ENCODE measurements around the gene WWOX. TPM values are rescaled to one million over a fixed set of nuclear protein-coding genes. Genes with fewer than 3 reads are reported as not detected.

Gene WWOX
- total and polyA plus RNA-seq, 2 of the 13 experiments (the other 11 are each of a cell fraction or from before 2014, with no cell fraction given) = 9.1 to 37.4 TPM

DNA sequence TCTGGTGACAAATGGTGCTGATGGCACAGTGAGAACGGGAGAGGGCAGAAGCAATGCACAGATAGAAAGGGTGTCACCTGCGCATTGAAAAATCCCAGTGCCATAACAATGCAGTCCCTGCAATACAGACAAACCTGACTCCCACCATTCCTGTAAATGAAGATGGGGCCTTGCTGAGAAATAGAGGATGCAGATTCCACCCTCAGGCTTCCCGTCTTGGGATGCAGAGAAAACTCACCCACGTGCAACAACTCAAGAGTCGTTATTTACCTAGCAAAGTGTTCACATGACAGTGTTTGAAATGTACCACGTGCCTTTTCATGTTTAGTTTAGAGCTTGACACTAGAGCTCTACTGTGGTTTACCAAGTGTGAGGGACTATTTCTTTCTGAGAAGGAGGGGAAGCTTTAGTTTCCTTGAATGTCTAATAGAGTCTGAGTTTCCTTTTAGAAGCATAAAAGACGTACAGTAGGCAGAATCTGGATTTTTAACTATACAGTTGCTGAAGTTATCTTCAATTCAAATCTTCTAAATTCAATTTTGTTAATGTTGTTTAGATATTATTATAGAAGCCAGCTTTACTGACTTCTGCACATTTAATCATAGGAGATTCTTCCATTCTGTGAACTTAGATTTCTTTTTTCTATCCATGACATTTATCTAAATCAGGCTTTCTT, 35.6 kb downstream of the WWOX start (continued):
- TF ChIP-seq ZFP36 (IDR thresholded peaks at IDR 0.05; ENCODE audit: borderline replicate concordance, low read depth, low read length, partially characterized antibody) (no peak), RCOR2 (CRISPR knock-in tag; IDR thresholded peaks at IDR 0.05) (no peak), CHD4 (IDR thresholded peaks at IDR 0.05; ENCODE audit: borderline replicate concordance, low read length) (no peak), ZNF607 (CRISPR knock-in tag; IDR thresholded peaks at IDR 0.05; ENCODE audit: borderline replicate concordance) (no peak), GTF2F1 (IDR thresholded peaks at IDR 0.05; ENCODE audit: low read length) (no peak), XRCC5 (optimal IDR thresholded peaks at IDR 0.05; ENCODE audit: low read length) (no peak), ZFP62 (CRISPR knock-in tag; IDR thresholded peaks at IDR 0.05) (no peak), GATA4 (IDR thresholded peaks at IDR 0.05; ENCODE audit: borderline replicate concordance, low read depth) (peak; percentile 21; the same call in 1 of the 2 replicates), SETDB1 (CRISPR knock-in tag; IDR thresholded peaks at IDR 0.05; ENCODE audit: borderline replicate concordance) (no peak), SMARCC2 (IDR thresholded peaks at IDR 0.05) (no peak), MBD4 (IDR thresholded peaks at IDR 0.05; ENCODE audit: borderline replicate concordance, low read length) (no peak), DMAP1 (CRISPR knock-in tag; IDR thresholded peaks at IDR 0.05) (peak; percentile 79; the same call in 1 of the 2 replicates)
- TF ChIP-seq, protein P1, sequence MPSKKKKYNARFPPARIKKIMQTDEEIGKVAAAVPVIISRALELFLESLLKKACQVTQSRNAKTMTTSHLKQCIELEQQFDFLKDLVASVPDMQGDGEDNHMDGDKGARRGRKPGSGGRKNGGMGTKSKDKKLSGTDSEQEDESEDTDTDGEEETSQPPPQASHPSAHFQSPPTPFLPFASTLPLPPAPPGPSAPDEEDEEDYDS (CRISPR knock-in tag; IDR thresholded peaks at IDR 0.05) = no peak
- TF ChIP-seq, protein P2, sequence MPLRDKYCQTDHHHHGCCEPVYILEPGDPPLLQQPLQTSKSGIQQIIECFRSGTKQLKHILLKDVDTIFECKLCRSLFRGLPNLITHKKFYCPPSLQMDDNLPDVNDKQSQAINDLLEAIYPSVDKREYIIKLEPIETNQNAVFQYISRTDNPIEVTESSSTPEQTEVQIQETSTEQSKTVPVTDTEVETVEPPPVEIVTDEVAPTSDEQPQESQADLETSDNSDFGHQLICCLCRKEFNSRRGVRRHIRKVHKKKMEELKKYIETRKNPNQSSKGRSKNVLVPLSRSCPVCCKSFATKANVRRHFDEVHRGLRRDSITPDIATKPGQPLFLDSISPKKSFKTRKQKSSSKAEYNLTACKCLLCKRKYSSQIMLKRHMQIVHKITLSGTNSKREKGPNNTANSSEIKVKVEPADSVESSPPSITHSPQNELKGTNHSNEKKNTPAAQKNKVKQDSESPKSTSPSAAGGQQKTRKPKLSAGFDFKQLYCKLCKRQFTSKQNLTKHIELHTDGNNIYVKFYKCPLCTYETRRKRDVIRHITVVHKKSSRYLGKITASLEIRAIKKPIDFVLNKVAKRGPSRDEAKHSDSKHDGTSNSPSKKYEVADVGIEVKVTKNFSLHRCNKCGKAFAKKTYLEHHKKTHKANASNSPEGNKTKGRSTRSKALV (CRISPR knock-in tag; IDR thresholded peaks at IDR 0.05) = no peak
- TF ChIP-seq, protein P3, sequence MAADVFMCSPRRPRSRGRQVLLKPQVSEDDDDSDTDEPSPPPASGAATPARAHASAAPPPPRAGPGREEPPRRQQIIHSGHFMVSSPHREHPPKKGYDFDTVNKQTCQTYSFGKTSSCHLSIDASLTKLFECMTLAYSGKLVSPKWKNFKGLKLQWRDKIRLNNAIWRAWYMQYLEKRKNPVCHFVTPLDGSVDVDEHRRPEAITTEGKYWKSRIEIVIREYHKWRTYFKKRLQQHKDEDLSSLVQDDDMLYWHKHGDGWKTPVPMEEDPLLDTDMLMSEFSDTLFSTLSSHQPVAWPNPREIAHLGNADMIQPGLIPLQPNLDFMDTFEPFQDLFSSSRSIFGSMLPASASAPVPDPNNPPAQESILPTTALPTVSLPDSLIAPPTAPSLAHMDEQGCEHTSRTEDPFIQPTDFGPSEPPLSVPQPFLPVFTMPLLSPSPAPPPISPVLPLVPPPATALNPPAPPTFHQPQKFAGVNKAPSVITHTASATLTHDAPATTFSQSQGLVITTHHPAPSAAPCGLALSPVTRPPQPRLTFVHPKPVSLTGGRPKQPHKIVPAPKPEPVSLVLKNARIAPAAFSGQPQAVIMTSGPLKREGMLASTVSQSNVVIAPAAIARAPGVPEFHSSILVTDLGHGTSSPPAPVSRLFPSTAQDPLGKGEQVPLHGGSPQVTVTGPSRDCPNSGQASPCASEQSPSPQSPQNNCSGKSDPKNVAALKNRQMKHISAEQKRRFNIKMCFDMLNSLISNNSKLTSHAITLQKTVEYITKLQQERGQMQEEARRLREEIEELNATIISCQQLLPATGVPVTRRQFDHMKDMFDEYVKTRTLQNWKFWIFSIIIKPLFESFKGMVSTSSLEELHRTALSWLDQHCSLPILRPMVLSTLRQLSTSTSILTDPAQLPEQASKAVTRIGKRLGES (CRISPR knock-in tag; IDR thresholded peaks at IDR 0.05; ENCODE audit: borderline replicate concordance) = peak; percentile 91
- TF ChIP-seq, protein P4, sequence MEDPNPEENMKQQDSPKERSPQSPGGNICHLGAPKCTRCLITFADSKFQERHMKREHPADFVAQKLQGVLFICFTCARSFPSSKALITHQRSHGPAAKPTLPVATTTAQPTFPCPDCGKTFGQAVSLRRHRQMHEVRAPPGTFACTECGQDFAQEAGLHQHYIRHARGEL (CRISPR knock-in tag; IDR thresholded peaks at IDR 0.05) = no peak
- TF ChIP-seq, protein P5, sequence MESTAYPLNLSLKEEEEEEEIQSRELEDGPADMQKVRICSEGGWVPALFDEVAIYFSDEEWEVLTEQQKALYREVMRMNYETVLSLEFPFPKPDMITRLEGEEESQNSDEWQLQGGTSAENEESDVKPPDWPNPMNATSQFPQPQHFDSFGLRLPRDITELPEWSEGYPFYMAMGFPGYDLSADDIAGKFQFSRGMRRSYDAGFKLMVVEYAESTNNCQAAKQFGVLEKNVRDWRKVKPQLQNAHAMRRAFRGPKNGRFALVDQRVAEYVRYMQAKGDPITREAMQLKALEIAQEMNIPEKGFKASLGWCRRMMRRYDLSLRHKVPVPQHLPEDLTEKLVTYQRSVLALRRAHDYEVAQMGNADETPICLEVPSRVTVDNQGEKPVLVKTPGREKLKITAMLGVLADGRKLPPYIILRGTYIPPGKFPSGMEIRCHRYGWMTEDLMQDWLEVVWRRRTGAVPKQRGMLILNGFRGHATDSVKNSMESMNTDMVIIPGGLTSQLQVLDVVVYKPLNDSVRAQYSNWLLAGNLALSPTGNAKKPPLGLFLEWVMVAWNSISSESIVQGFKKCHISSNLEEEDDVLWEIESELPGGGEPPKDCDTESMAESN (CRISPR knock-in tag; conservative IDR thresholded peaks at IDR 0.05) = no peak
- TF ChIP-seq, protein P6, sequence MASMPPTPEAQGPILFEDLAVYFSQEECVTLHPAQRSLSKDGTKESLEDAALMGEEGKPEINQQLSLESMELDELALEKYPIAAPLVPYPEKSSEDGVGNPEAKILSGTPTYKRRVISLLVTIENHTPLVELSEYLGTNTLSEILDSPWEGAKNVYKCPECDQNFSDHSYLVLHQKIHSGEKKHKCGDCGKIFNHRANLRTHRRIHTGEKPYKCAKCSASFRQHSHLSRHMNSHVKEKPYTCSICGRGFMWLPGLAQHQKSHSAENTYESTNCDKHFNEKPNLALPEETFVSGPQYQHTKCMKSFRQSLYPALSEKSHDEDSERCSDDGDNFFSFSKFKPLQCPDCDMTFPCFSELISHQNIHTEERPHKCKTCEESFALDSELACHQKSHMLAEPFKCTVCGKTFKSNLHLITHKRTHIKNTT (CRISPR knock-in tag; IDR thresholded peaks at IDR 0.05) = no peak
- TF ChIP-seq, protein P7, sequence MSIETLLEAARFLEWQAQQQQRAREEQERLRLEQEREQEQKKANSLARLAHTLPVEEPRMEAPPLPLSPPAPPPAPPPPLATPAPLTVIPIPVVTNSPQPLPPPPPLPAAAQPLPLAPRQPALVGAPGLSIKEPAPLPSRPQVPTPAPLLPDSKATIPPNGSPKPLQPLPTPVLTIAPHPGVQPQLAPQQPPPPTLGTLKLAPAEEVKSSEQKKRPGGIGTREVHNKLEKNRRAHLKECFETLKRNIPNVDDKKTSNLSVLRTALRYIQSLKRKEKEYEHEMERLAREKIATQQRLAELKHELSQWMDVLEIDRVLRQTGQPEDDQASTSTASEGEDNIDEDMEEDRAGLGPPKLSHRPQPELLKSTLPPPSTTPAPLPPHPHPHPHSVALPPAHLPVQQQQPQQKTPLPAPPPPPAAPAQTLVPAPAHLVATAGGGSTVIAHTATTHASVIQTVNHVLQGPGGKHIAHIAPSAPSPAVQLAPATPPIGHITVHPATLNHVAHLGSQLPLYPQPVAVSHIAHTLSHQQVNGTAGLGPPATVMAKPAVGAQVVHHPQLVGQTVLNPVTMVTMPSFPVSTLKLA (IDR thresholded peaks at IDR 0.05) = peak; percentile 49
